ENCODE measurements around the gene TUBGCP6. TPM values are rescaled to one million over a fixed set of nuclear protein-coding genes. Genes with fewer than 3 reads are reported as not detected.

TUBGCP6 gene
- total and polyA plus RNA-seq, 10 of the 15 experiments (the other 5 are each of a cell fraction or from before 2014, with no cell fraction given), result 0.74 to 41.4 (median 19.4) TPM

DNA sequence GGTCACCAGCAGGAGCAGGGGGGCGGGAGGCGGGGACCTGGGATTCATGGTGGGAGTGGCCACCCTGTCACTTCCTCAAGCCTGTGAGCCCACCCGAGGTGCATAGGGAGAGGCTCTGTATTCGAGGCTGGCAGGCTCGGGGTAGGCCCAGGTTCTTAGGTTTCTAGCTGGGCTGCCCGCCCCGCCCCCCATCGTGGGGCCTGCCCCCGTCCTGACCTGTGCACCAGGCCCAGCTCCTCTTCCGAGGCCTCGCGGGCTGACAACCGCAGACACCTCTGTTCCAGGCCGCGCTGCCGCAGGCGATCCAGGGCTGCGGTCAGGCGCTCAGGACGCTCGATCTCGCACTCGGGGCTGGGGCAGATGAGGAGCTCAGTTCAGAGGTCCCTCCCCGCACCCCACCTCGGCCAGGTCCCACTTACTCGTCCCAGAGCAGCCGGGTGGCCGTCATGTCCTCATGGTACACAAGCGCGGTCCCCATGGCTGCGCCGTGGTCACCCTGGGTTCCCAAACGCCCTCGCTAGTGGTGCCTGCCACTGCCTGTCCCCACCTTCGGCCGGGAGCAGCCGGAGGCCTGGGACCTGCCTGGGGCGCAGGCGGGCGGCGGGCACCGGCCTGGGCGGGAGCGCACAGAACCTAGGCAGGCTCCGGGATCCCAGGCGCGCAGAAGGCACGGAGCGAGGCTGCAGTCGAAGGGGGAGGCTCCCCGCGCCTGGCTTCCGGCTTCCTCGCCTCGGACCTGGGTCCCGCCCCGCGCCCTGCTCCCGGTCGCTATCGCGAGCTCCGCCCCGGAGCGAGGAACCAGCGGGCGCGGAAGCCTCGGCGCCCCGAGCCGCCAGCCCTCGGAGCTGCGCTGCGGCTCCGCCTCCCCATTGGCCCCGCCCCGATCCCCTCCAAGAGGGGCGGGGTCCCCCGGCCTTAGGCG, 6.0 kb upstream of the TUBGCP6 start, which contains the start of gene HDAC10 (continued):
- TF ChIP-seq KLF5 (IDR thresholded peaks at IDR 0.05; ENCODE audit: partially characterized antibody) (no peak), SMAD5 (IDR thresholded peaks at IDR 0.05; ENCODE audit: low read depth) (no peak), POLR2AphosphoS5 (IDR thresholded peaks at IDR 0.05; ENCODE audit: low read length) (peak; percentile 72), BMI1 (IDR thresholded peaks at IDR 0.05; ENCODE audit: borderline replicate concordance) (no peak), NBN (IDR thresholded peaks at IDR 0.05) (0 out of 2 replicates have a peak, but pooled peaks have one; percentile 21), CREB1 (IDR thresholded peaks at IDR 0.05; ENCODE audit: low read depth) (0 out of 2 replicates have a peak, but pooled peaks have one; percentile 7), BCL11A (IDR thresholded peaks at IDR 0.05; ENCODE audit: low read depth, low read length) (no peak), RCOR1 (conservative IDR thresholded peaks at IDR 0.05; ENCODE audit: low read depth, low read length) (peak; percentile 84; the same call in 1 of the 2 replicates), SUZ12 (IDR thresholded peaks at IDR 0.05; ENCODE audit: unreplicated experiment) (no peak), CHD2 (IDR thresholded peaks at IDR 0.05; ENCODE audit: borderline replicate concordance, low read depth, low read length) (peak; percentile 97), NRF1 (conservative IDR thresholded peaks at IDR 0.05; ENCODE audit: low read depth, low read length) (no peak), ZNF217 (IDR thresholded peaks at IDR 0.05) (no peak), SPI1 (IDR thresholded peaks at IDR 0.05; ENCODE audit: borderline replicate concordance, insufficient read depth, low read depth, low read length) (no peak), ASH2L (IDR thresholded peaks at IDR 0.05; ENCODE audit: borderline replicate concordance, low read depth) (no peak), HDAC6 (IDR thresholded peaks at IDR 0.05; ENCODE audit: unreplicated experiment) (peak; percentile 39), SMAD1 (IDR thresholded peaks at IDR 0.05; ENCODE audit: low read depth, partially characterized antibody) (no peak), BCLAF1 (IDR thresholded peaks at IDR 0.05) (no peak), HCFC1 (IDR thresholded peaks at IDR 0.05; ENCODE audit: low read length) (no peak; the same call in 1 of the 2 replicates), CTCF (IDR thresholded peaks at IDR 0.05 in 2 of 3, conservative IDR thresholded peaks at IDR 0.05 in 1 of 3; ENCODE audit: control insufficient read depth in 2 of 3, extremely low read depth in 1 of 3, insufficient read depth in 1 of 3, low read depth in 3 of 3, low read length in 3 of 3) (no peak), JUND (IDR thresholded peaks at IDR 0.05; ENCODE audit: low read depth, low read length) (no peak)
- TF ChIP-seq, protein P1, sequence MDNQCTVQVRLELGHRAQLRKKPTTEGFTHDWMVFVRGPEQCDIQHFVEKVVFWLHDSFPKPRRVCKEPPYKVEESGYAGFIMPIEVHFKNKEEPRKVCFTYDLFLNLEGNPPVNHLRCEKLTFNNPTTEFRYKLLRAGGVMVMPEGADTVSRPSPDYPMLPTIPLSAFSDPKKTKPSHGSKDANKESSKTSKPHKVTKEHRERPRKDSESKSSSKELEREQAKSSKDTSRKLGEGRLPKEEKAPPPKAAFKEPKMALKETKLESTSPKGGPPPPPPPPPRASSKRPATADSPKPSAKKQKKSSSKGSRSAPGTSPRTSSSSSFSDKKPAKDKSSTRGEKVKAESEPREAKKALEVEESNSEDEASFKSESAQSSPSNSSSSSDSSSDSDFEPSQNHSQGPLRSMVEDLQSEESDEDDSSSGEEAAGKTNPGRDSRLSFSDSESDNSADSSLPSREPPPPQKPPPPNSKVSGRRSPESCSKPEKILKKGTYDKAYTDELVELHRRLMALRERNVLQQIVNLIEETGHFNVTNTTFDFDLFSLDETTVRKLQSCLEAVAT (IDR thresholded peaks at IDR 0.05), result no peak
- TF ChIP-seq, protein P2, sequence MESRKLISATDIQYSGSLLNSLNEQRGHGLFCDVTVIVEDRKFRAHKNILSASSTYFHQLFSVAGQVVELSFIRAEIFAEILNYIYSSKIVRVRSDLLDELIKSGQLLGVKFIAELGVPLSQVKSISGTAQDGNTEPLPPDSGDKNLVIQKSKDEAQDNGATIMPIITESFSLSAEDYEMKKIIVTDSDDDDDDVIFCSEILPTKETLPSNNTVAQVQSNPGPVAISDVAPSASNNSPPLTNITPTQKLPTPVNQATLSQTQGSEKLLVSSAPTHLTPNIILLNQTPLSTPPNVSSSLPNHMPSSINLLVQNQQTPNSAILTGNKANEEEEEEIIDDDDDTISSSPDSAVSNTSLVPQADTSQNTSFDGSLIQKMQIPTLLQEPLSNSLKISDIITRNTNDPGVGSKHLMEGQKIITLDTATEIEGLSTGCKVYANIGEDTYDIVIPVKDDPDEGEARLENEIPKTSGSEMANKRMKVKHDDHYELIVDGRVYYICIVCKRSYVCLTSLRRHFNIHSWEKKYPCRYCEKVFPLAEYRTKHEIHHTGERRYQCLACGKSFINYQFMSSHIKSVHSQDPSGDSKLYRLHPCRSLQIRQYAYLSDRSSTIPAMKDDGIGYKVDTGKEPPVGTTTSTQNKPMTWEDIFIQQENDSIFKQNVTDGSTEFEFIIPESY (IDR thresholded peaks at IDR 0.05), result no peak
